GM18870 (cell line): Measurements from ENCODE around the gene SLC1A7.

Source experiments
- ATAC-seq: cut with Tn5 transposase; IDR thresholded peaks from one replicate; pipeline ENCODE4 v1.9.1; 2021; ENCODE audit warnings: moderate library complexity; ENCODE audit not compliant: unreplicated experiment

The SLC1A7 gene

DNA sequence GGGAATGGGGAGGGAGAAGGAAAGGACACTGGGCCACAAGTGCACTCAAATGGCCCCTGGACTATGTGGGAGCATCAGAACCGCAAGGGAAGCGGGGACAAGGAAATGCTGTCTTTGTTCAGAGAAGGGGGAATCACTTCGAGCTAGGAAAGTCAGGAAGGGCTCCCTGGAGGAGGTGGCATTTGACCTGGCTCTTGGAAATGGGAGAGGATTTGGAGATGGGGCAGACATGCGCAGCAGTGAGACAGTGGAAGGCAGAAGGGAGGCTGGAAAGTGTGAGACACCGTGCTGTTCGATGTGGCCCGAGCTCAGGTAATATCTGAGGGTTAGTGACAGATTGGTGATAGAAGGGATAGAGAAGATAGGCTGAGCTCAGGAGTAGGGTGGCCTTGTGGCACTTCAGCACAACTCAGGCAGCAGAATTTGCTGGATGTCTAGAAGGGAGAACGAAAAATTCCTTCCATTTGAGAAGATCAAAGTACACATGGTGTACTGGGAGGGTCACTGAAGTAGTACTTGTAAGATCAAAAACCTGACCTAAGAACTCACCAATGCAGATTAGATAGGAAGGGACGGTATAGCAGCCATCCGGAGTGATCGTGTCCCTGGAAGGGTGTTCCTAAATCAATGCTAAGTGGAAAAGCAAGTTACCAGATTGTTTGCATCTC is 25.4 kb downstream of the SLC1A7 start:
- no peak for ATAC-seq

DNA sequence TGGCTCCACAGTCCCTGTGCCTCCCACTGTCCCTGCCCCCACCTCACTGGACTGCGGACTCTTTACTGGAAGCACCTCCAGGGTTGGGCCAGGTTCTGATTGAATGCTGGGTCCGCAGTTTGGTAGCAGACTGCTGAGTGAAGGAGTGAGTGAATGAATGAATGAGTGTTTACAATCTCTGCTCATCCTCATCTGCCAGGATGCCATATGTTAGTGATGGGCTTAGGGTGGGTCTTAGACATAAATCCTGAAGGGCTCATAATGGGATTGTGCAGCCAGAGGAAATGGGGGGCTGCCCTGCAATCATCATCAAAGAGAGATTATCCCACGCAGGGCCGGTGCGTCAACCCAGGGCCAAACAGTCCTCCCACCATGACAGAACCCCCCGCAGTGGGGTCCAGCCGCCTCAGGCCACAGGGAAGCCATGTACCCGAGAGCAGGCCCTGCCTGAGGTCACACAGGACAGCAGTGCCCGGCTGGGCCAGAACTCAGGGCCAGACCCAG is 26.1 kb downstream of the SLC1A7 start:
- no peak for ATAC-seq

DNA sequence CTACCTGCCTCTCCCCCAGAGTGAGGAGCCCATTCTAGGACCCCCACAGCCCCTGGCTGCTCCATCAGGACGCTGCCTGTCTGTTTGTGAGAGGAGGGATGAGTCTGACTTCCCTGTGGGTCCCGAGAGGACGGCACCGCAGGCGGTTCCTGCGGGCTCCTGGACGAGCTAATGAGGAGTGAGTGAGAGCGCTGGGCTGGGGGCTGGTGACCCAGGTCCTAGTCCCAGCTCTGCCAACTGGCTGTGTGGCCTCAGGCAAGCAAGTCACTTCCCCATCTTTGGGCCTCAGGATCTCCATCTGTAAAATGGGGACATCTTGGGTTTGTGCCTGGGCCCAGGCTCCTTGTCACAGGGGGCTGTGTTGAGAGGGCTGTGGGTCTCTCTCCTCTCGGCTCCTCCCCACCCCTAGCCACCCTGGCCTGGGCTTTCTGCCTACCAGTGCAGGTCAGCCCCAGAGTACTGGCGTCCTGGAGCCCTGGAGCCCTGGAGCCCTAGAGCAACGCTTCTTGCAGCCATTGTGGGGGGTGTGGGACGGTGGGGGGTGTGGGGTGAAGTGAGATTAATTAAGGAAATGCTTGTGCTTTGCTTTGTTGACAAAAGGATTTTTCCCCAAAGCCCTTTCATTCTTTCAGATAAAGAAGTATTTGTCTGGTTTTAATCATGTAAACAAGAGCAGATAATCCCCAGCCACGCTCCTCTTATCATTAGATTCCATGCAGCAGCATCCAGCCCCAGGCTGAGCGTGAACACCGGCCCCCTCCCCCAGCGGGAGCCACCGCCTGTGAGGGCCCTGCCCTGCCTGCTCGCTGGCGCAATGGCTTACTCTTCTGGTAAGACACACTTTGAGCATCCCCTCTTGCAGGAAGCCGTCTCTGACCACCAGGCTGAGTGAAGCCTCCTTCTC is 26.8 kb downstream of the SLC1A7 start:
- ATAC-seq: no peak

DNA sequence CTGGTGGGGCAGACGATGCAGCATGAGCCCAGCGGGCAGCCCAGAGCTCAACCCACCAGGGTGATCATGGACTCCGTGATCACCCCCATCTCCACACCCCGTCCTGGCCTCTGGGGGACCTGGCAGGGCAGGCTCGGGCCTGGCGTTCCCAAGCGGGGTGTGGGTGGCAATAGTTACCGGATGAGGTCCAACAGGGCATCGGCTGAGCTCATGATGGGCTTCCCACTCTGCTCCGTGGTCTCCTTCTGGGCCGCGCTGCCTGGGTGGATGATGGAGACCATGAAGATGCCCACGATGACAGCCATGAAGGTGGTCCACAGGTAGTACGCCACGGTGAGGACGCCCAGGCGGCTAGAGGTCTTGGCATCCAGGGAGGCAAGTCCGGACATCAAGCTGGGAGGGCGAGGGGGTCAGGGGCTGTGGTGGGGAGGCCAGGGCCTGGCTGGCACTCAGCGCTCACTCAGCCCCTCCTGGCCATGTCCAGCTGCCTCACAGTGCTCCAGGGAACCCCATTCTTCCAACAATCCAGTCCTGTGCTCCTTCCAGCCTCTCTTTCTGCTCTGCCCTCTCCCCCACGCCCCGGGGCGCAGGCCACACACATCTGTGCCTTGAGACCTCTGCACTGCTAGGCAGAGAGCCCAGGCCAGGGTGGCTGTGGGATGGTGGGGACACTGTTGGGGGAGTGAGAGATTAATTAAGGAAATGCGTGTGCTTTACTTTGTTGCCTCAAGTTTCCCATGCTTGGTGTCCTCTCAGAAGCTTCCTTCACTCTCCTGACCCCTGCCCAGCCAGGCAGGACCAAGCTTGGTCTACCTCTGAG is 27.6 kb downstream of the SLC1A7 start:
- ATAC-seq: no peak

DNA sequence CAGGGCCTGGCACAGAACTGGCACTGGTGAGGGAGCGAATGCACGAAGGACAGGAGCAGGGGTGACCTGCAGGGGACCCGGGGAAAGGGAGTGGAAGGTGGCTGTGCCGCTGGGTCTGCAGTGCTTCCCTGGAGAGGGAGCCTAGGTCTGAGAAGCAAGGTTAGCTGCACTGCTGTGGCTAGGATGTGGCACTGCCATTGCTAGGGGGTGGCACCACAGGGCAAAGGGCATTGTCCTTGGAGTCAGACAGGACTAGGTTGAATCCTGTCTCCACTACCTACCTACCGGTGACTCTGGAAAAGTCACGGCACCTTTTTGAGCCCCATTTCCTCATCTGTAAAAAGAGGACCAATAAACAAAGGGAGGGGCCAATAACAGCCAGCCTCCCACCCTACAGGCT is 28.3 kb downstream of the SLC1A7 start:
- ATAC-seq: no peak

DNA sequence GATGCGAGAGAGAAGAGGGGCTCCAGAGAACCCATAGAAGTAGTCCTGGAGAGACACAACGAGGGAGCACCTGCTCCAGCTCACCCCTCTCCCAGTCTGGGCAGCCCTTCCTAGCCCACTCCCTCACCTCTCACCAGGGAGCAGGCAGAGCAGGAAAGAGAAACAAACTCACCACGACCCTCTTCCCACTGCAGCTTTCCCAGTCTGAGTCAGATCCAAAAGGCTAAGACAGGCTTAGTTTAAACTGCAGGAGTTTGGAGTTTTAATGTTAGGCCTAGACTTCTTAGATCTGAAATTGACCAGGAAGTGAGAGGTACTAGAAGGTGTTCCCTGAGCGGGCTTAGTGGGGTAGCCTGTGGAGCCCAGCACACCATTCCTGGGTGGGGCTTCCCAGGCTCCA is 29.6 kb downstream of the SLC1A7 start:
- no peak for ATAC-seq

DNA sequence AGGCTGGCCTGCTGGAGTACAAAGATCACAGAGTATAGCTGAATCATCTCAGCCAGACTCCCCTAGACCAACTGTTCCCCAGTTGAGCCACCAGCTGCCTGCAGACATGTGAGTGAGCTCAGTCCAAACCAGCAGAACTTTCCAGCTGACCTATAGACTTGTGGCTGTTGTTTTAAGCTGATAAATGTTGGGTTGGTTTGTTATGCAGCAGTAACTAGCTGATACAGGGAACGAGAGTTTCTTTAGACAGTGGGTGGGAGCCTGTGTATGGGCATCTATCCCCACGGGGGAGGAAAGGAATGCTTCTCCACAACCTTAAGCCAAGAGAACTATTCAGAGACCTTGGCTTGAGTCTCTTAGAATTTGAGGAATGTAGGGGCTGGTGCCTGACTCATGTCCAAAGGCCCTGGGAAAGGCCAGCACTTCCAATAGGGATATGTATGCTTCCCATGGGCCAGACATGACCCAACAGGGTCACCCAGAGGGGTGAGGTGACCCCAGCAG is 30.1 kb downstream of the SLC1A7 start:
- no peak for ATAC-seq

DNA sequence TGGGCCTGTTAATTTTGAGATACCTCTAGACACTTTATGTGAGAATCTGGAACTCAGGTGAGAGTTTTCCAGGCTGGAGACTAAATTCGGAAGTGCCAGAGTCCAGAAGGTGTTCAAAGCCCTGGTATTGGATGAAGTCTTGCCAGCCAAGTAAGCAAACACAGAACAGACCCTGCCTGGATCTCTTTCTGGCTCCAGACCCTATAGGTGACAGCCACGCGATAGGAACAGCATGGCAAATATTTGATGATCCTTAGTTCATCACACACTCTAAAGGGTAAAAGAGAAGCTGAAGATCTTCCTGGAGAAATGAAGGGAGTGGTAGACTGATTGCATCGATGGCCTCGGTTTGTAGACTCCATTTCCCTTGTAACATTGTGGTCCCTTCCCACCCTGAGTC is 30.7 kb downstream of the SLC1A7 start:
- ATAC-seq: no peak

DNA sequence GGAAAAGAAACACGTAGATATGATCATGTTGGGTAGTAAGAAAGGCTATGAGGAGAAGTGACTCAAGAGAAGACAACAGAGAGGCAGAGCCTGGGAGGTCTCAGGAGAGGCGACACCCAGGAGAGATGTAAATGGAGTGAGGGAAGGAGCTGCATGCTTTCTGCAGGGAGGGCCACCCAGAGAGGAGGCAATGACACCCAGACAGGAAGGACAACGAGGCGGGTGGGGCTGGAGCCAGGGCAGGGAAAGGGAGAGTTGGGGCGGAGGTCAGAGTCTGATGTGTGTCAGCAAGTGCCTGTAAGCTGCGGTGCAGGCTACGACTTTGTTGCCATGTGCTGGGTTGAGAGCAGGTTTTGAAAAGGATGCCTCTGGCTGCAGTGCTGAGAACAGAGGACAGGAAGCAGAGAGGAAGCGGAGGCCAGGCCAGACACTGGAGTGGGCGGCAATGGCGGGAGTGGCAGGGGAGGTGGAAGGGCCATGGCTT is 31.3 kb downstream of the SLC1A7 start:
- no peak for ATAC-seq

DNA sequence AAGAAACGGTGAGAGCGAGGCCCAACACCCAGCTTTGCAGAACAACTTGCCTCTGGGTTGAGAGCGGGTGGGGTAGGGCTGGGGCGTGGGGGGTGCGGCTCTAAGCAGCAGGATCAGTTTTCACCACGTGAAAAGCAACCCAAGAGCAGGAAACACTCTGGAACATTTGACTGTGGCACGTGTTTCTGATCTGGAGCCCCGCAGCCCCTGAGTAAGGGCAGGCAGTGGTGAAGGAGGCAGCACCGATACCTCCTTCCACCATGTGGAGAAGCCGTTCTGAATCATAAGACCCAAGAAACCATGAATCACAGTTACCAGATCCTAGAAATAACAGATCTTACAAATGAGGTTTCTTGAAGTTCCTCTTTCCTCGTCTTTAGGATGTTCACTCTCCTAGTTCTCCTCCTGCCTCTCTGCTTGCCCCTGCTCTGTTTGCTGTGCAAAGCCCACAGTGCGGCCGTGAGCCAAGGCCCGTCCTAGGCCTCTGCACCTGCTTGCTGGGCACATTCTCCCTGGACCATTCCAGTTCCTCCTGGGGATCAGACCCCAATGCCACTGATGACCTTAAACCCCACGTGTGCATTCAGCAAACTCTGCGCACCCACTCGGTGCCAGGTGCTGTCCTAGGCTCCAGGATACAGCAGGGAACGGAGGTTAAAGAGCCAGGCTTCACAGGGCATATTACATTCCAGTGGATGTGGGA is 31.9 kb downstream of the SLC1A7 start:
- ATAC-seq: no peak

DNA sequence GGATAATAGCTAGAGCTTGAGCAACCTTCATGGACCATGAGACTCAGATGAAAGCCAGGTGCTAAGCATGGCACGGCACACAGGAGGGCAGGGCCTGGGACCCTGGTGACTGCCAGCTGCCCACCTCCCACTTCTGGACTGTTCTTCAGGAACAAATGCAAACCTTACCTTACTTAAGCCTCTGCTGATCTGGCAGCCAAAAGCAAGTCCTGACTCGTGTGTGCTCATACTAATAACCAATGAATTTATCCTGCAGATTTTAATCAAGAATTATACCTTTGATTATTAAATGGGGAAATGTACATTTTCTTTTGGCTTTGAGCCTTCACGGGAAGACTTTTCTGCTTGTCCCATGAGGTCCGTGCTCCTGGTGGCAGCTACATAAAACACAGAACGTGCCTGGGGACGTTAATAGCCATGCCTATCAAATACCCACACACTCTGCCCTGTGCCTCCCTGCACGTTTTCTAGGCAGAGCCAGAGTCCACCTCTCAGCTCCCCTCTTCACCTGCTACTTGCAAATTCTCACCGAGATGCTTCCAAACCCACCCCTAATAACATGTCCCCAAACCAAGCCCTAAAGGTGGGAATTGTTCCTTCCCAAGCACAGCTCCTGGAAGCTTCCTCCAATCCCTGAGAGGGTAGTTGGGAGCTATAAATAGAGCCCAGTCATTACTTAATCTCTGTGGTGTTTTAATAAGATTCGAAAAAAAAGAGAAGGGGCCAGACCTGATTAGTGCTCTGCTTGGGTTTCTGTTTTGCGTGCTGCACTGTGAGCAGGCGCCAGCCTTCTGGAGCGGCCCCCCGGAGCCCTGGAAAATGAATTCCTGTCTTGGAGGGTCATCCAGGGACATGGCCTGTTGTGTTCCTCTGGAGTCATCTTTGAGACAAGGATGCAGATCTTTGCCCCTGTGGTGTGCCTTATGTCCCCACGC is 33.5 kb downstream of the SLC1A7 start:
- ATAC-seq: no peak

DNA sequence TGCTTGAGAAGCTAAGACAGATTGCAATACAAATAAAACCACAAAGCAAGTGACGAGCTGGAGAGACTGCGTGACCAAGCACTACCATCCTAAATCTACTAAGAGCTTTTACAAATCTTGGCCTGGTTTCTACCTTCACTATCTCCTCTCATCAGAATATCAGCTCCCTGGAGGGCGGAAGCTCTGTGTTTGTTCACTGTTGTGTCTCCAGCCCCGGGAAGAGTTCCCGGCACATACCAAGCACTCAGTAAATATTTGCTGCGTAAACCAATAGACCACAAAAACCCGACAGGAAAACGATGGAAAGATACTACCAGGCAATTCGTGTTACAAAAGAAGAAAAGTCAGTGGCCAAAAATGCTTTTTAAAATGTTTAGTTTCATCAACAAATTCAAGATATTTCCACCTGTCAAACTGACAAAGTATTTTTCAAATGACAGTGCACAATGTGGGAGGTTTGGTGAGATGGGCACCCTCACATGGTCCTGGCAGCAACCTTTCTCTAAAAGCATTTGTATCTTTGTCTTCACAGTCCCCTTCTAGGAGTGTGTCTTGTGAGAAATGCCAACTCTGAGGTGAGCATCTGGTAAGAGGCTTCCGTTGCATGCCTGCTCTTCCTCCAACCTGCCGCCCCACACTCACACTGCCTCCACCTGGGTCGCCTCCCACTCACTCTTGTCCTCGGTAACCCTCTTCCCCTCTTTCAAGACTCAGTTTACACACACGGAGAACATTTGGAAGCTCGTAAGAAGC is 34.7 kb downstream of the SLC1A7 start:
- no peak for ATAC-seq

DNA sequence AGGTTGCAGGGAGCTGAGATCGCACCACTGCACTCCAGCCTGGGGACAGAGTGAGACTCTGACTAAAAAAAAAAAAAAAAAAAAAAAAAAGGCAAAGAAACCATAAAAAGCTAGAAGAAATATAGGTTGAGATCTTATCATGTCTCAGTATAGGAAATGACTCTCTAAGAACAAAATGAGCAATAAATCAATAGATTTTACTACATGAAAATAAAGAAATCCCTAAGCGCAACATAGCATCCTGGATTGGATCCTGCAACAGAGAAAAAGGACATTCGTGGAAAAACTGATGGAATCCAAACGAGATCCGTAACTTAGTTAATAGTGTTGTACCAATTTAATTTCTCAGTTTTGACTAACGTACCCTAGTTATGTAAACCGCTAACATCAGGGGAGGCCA is 35.3 kb downstream of the SLC1A7 start:
- ATAC-seq: no peak

DNA sequence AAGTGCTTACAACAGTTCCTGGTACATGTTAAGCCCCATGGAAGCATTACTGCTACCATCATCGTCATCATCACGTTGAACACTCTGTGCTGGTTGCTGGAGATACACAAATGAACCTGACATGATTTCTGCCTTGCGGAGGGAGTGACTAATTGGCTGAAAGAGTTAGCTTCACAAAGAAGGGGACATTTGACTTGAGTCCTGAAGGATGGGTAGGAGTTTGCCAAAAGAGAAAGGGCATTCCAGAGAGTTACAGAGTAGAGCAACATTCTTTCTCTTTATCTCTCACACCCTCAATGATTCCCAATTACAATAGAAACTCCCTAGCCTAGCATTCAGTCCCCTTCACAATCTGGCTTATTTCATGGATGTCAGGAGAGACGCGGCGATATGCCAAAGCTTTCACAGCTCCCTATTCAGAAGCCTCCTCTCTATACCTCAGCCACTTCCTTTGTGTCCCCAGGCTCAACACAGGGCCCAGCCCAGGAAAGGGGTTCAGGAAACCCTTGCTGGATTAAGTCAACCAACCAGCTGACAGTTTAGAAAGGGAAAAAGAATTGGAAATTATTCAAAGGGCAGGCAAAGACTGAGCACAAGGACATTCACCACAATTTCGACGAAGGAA is 38.0 kb downstream of the SLC1A7 start:
- no peak for ATAC-seq

DNA sequence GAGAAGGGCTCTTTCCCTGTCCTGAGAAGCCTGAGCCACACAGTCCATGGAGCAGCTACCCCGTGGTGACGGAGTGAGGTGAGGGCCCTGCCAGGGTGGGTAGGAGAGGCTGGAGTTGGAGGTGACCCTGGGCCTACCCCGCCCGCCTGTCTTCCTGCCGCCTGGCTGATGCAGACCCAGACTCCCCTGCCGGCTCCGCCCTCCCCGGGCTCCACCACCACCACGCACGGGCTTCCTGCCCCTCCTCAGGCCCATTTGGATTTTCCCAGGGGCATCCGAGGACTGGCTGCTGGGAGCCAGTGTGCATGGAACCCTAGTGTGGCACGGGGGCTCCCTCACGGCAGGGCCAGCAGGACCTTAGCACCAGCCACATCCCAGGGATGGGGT is 47.9 kb downstream of the SLC1A7 start:
- no peak for ATAC-seq

DNA sequence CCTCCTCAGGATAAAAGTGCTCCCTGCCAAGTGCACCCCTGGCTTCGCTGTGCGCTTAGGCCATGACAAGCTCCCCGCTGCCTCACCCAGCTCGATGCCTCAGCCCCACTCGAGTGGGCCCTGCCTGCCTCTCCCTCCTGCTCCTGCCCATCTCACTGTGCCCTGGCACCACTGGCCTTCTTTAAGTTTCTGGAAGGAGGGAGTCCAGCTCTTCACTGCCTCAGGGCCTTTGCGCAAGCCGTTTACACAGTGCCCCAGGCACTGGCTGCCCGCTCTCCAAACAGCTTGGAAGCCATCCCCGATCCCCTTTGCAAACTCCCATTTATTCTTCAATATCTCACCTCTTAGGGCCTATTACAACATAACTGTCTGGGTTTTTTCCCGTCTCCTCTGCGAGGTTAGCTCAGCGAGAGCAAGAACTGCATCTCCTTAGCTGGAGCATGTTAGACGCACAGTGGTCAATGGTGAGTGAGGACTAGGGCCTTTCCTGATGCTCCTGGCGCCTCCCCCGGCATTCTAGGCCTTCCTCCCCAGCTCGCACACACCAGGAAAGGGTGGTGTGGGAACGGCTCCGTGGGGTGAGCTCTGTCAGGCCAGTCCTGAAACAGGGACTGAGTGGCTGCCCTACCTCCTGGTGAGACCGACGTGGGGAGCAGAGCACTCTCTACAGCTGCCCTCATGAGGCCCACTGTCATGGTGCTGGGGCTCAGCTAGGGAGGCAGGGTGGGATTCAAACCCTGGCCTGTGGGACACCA is 48.5 kb downstream of the SLC1A7 start:
- no peak for ATAC-seq

DNA sequence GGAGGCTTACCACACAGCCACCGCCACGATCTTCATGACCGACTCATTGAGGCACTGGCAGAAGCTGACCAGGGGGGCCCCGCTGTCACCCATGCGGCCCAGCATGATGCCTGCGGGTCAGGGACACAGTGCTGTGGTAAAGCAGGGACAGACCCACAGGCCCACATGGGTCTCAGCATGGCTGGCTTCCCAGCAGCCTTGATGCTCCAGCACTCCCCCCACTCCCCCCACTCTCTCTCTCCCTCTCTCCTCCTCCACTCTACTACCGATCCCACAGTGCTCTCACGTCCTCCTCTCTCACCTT is 49.0 kb downstream of the SLC1A7 start:
- no peak for ATAC-seq
